ENCODE results near the gene IL10RB. TPM values are rescaled to one million over a fixed set of nuclear protein-coding genes. Genes with fewer than 3 reads are reported as not detected.

The IL10RB gene
- total RNA-seq, 1 donor from 2014 or later: 19.2 TPM

GRCh38 chr21:33262921-33263320 is 3.2 kb upstream of the IL10RB start:
- TF ChIP-seq, protein P1, sequence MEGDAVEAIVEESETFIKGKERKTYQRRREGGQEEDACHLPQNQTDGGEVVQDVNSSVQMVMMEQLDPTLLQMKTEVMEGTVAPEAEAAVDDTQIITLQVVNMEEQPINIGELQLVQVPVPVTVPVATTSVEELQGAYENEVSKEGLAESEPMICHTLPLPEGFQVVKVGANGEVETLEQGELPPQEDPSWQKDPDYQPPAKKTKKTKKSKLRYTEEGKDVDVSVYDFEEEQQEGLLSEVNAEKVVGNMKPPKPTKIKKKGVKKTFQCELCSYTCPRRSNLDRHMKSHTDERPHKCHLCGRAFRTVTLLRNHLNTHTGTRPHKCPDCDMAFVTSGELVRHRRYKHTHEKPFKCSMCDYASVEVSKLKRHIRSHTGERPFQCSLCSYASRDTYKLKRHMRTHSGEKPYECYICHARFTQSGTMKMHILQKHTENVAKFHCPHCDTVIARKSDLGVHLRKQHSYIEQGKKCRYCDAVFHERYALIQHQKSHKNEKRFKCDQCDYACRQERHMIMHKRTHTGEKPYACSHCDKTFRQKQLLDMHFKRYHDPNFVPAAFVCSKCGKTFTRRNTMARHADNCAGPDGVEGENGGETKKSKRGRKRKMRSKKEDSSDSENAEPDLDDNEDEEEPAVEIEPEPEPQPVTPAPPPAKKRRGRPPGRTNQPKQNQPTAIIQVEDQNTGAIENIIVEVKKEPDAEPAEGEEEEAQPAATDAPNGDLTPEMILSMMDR (IDR thresholded peaks at IDR 0.05; ENCODE audit: unreplicated experiment): no peak
- no peak for DNase-seq (ENCODE audit: low spot score in 2 of 2, unreplicated experiment in 2 of 2)

GRCh38 chr21:33264561-33264960 is 1.6 kb upstream of the IL10RB start:
- Mint-ChIP-seq H3K4me3 (no peak overlapping the region), H3K4me1 (peaks cover 22% of the 10 kb centered on the region), H3K27ac (no peak overlapping the region), H3K36me3 (peaks cover 12% of the 10 kb centered on the region), H3K27me3 (ENCODE audit: low read depth) (no peaks in the 10 kb centered on the region), H3K9me3 (no peaks in the 10 kb centered on the region)
- TF ChIP-seq, protein P1 (IDR thresholded peaks at IDR 0.05; ENCODE audit: unreplicated experiment): no peak
- no peak for DNase-seq (ENCODE audit: low spot score in 2 of 2, unreplicated experiment in 2 of 2)

More at GRCh38 chr21:33262921-33263320, 3.2 kb upstream of the IL10RB start:
- Mint-ChIP-seq H3K4me3 (no peak overlapping the region), H3K4me1 (peaks cover 19% of the 10 kb centered on the region), H3K9me3 (no peaks in the 10 kb centered on the region), H3K27ac (no peak overlapping the region), H3K36me3 (peaks cover 17% of the 10 kb centered on the region), H3K27me3 (ENCODE audit: low read depth) (no peaks in the 10 kb centered on the region)

- peaks cover 17% of the 10 kb centered on the region for H3K36me3 Mint-ChIP-seq
- H3K9me3 Mint-ChIP-seq: no peaks in the 10 kb centered on the region
- H3K4me1 Mint-ChIP-seq: peaks cover 22% of the 10 kb centered on the region
- H3K27ac Mint-ChIP-seq: peak overlapping the region; percentile 86
- H3K4me3 Mint-ChIP-seq: peak overlapping the region; percentile 77
- H3K27me3 Mint-ChIP-seq (ENCODE audit: low read depth): no peaks in the 10 kb centered on the region
- no peak for DNase-seq (ENCODE audit: low spot score in 2 of 2, unreplicated experiment in 2 of 2)
- TF ChIP-seq, protein P1 (IDR thresholded peaks at IDR 0.05; ENCODE audit: unreplicated experiment): no peak
Measured at GRCh38 chr21:33265664-33266049, 510 bp upstream of the IL10RB start.

DNA sequence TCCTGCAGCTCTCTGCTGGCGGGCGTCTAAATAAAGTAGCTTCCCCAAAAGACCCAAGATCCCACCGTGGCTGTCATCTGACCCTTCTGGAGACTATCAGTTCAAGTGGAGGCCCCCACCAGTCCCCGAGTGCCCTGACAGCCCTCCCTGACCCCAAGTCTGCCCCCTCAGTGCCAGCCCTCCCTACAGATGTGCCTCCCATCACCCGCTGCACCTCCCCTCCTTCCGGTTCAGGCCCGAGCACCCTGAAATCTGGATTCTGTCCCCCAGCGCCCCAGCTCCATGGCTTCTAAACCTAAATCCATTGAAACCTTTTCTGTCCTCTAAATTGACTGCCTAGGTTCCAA is 595 bp downstream of the IL10RB start:
- Mint-ChIP-seq H3K27ac (peak overlapping the region; percentile 89), H3K4me1 (peaks cover 22% of the 10 kb centered on the region), H3K27me3 (ENCODE audit: low read depth) (no peaks in the 10 kb centered on the region), H3K36me3 (peaks cover 22% of the 10 kb centered on the region), H3K9me3 (no peaks in the 10 kb centered on the region), H3K4me3 (peak overlapping the region; percentile 77)
- DNase-seq (ENCODE audit: low spot score in 2 of 2, unreplicated experiment in 2 of 2): no peak
- TF ChIP-seq, protein P1 (IDR thresholded peaks at IDR 0.05; ENCODE audit: unreplicated experiment): no peak

DNA sequence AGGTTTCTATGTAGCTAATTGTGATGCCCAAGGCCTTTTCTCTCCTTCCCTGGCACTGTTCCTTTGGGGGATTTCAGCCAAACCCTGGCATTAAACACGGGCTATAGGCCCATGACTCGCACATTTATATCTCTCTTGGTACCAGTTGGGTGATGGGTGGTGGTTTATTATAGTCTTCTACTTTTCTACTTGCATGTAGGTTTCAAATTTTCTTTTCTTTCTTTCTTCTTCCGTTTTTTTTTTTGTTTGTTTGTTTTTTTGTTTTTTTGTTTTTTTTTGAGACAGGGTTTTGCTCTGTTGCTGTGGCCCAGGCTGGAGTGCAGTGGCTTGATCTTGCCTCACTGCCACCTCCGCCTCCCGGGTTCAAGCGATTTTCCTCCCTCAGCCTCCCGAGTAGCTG is 1.1 kb downstream of the IL10RB start:
- peaks cover 22% of the 10 kb centered on the region for H3K4me1 Mint-ChIP-seq
- H3K27me3 Mint-ChIP-seq (ENCODE audit: low read depth): no peaks in the 10 kb centered on the region
- no peak for DNase-seq (ENCODE audit: low spot score in 2 of 2, unreplicated experiment in 2 of 2)
- H3K4me3 Mint-ChIP-seq: peak overlapping the region; percentile 77
- no peaks in the 10 kb centered on the region for H3K9me3 Mint-ChIP-seq
- peak overlapping the region; percentile 89 for H3K27ac Mint-ChIP-seq
- peaks cover 22% of the 10 kb centered on the region for H3K36me3 Mint-ChIP-seq
- TF ChIP-seq, protein P1 (IDR thresholded peaks at IDR 0.05; ENCODE audit: unreplicated experiment): no peak

GRCh38 chr21:33268393-33268736 is 2.2 kb downstream of the IL10RB start:
- Mint-ChIP-seq H3K36me3 (peaks cover 25% of the 10 kb centered on the region), H3K4me1 (peaks cover 22% of the 10 kb centered on the region), H3K27me3 (ENCODE audit: low read depth) (no peaks in the 10 kb centered on the region), H3K27ac (peak overlapping the region; percentile 33), H3K9me3 (peaks cover under 1% of the 10 kb centered on the region), H3K4me3 (peak overlapping the region; percentile 77)
- DNase-seq (ENCODE audit: low spot score in 2 of 2, unreplicated experiment in 2 of 2): no peak
- TF ChIP-seq, protein P1 (IDR thresholded peaks at IDR 0.05; ENCODE audit: unreplicated experiment): no peak

Data from mesothelial cell of epicardium (in vitro differentiated cells).